Aorta (tissue), 5 donors: Measurements from ENCODE around the gene PHOSPHO1. TPM values are rescaled to one million over a fixed set of nuclear protein-coding genes. Genes with fewer than 3 reads are reported as not detected.
"Not testable (repeated sequence)": the region's sequence is repeated elsewhere in the genome, so short reads cannot be mapped to it uniquely, and the experiment has no call there.

Experiments
- ATAC-seq: fragments of 200-7000 bp; cut with Tn5 transposase; one replicate; pipeline ENCODE4 v1.9.1; 2022; ENCODE audit warnings: moderate library complexity; ENCODE audit not compliant: low FRiP score
- DNase-seq, 2 donors: peaks; one replicate each; pipeline ENCODE4 v3.0.0-alpha.2; 2020
- H3K27ac ChIP-seq, 2 donors: one replicate each; pipeline ENCODE4 v1.5.1; 2013; ENCODE audit warnings: low read length in 2 of 2, mild to moderate bottlenecking in 2 of 2, moderate library complexity in 2 of 2, control low read depth in 1 of 2, inconsistent platforms in 1 of 2, low read depth in 1 of 2
- H3K27me3 ChIP-seq, 2 donors: one replicate each; pipeline ENCODE4 v1.6.1; 2013; ENCODE audit warnings: control low read depth in 1 of 2, low read length in 1 of 2, mild to moderate bottlenecking in 1 of 2, moderate library complexity in 1 of 2; ENCODE audit not compliant: insufficient read depth in 2 of 2, control insufficient read depth in 1 of 2
- H3K36me3 ChIP-seq, 2 donors: one replicate each; pipeline ENCODE4 v1.6.1; 2013; ENCODE audit warnings: control low read depth in 1 of 2, low read length in 1 of 2, mild to moderate bottlenecking in 1 of 2; ENCODE audit not compliant: insufficient read depth in 2 of 2, control insufficient read depth in 1 of 2
- H3K4me1 ChIP-seq, 2 donors: one replicate each; pipeline ENCODE4 v1.6.1; 2013; ENCODE audit warnings: low read length in 2 of 2, control low read depth in 1 of 2, mild to moderate bottlenecking in 1 of 2, moderate library complexity in 1 of 2; ENCODE audit not compliant: insufficient read depth in 2 of 2, control insufficient read depth in 1 of 2
- H3K4me3 ChIP-seq, 2 donors: one replicate each; pipeline ENCODE4 v1.5.1; 2013; ENCODE audit warnings: low read length in 2 of 2, control low read depth in 1 of 2, mild to moderate bottlenecking in 1 of 2
- H3K9me3 ChIP-seq: one replicate; pipeline ENCODE4 v1.6.1; 2013; ENCODE audit warnings: mild to moderate bottlenecking, low read length; ENCODE audit not compliant: control insufficient read depth
- WGBS, 2 donors: extraction: QIAGEN DNeasy Blood & Tissue Kit; methylation state at CpG; one replicate each; pipeline ENCODE4 v1.1.7; 2013; 5-methylcytosine and 5-hydroxymethylcytosine counted together
- intact Hi-C, 2 donors: fragments of 100-400 bp; cut with DNase I; formaldehyde crosslinking; loops; one replicate each; pipeline versions ENCODE4 v1.14.2 to v1.15.0; 2022
- polyA plus RNA-seq, 2 donors: library from polyadenylated mRNA; stranded (reverse); fragments of 200-250 nt; gene quantifications; one replicate each; pipeline ENCODE4 v1.2.3, GENCODE V29; 2013
- total RNA-seq, 2 donors: library from RNA; stranded (reverse); fragmentation: NEBNext Ultra II Directional; extraction: Animal tissue kit (Norgen Biotek cat#: 25700); gene quantifications; one replicate each; pipeline ENCODE4 v1.2.1, GENCODE V29; 2021
- donor health status: healthy with polysubstance abuse.
- donor health status: Bipolar disorder and iron deficiency.
- donor health status: DM: no; HTN: no; CAD: no.
- donor health status: DM: no; HTN: no; CAD: no.
- donor health status: DM: yes; HTN: yes; CAD: no.

Gene PHOSPHO1
- total and polyA plus RNA-seq, 4 donors, result 0.72 to 2.0 (median 2.0) TPM; not detected in 1

- Histone ChIP-seq H3K27ac (no peak overlapping the region), H3K27me3 (no peaks in the 10 kb centered on the region), H3K4me1 (no peaks in the 10 kb centered on the region), H3K36me3 (no peaks in the 10 kb centered on the region), H3K4me3 (no peak overlapping the region), H3K9me3 (no peaks in the 10 kb centered on the region)
- WGBS, 2 donors, result 82 to 86% methylated on average over 5 of the region's 5 CpGs
- intact Hi-C loops, result loop anchor here in 1 of 2 donors (5.0 to 10.0 kb wide), 2 partner anchors 44 to 59 kb away; no protein-coding TSS in a partner anchor
- DNase-seq, result no peak
- no peak for ATAC-seq
These were observed 47.2 kb downstream of the PHOSPHO1 start for GRCh38 chr17:49183341-49183740.

GRCh38 chr17:49180998-49181635, 49.5 kb downstream of the PHOSPHO1 start:
- Histone ChIP-seq H3K4me3 (no peak overlapping the region), H3K4me1 (no peaks in the 10 kb centered on the region), H3K27ac (no peak overlapping the region), H3K9me3 (peaks cover 8% of the 10 kb centered on the region), H3K27me3 (peaks cover 0 to 1% of the 10 kb centered on the region in 2 donors), H3K36me3 (no peaks in the 10 kb centered on the region)
- intact Hi-C loops, result loop anchor here (1.0 to 10.0 kb wide), 3 partner anchors 46 to 56 kb away; no protein-coding TSS in a partner anchor
- WGBS, 2 donors, result 79 to 80% methylated on average over 6 of the region's 6 CpGs
- DNase-seq (no peak), ATAC-seq (no peak)

- Histone ChIP-seq H3K27me3 (peaks cover 0 to 1% of the 10 kb centered on the region in 2 donors), H3K36me3 (no peaks in the 10 kb centered on the region), H3K9me3 (peaks cover 15% of the 10 kb centered on the region), H3K27ac (no peak overlapping the region), H3K4me3 (no peak overlapping the region), H3K4me1 (no peaks in the 10 kb centered on the region)
- ATAC-seq, result no peak
- intact Hi-C loops, result loop anchor here (1.0 to 10.0 kb wide), 3 partner anchors 47 to 56 kb away; no protein-coding TSS in a partner anchor
- peak; percentile 75 to 88 for DNase-seq
- 15 to 16% methylated on average over 5 of the region's 5 CpGs for WGBS, 2 donors
These were observed 50.3 kb downstream of the PHOSPHO1 start for GRCh38 chr17:49180303-49180702.

- ATAC-seq, H3K27ac ChIP-seq, H3K27me3 ChIP-seq, H3K36me3 ChIP-seq, H3K4me1 ChIP-seq, intact Hi-C loops, H3K4me3 ChIP-seq, DNase-seq: not testable (repeated sequence)
- H3K9me3 ChIP-seq, result peaks cover 15% of the 10 kb centered on the region
- WGBS, 2 donors, result 84 to 89% methylated on average over 11 of the region's 11 CpGs
These were observed 54.6 kb downstream of the PHOSPHO1 start for GRCh38 chr17:49175978-49176377.

Other genes starting within 250 kb of the PHOSPHO1 start
- gene IGF2BP1, start 233.4 kb downstream of the PHOSPHO1 start, total RNA-seq, result under 1 TPM in 1 of 2 donors, not detected in 1; 0.29 TPM
- under 1 TPM in 1 of 2 donors, not detected in 1; 0.13 TPM for gene IGF2BP1, start 233.4 kb downstream of the PHOSPHO1 start, polyA plus RNA-seq
- under 1 TPM; 0.13 to 0.15 TPM for gene B4GALNT2, start 98.0 kb downstream of the PHOSPHO1 start, total RNA-seq
- gene B4GALNT2, start 98.0 kb downstream of the PHOSPHO1 start, polyA plus RNA-seq, result not detected
- 1 to 10 TPM; 1.6 to 1.8 TPM for gene GNGT2, start 20.2 kb downstream of the PHOSPHO1 start, total RNA-seq
- 1 to 10 TPM in 1 of 2 donors, under 1 TPM in 1; 1.00 to 4.0 TPM for gene GNGT2, start 20.2 kb downstream of the PHOSPHO1 start, polyA plus RNA-seq
- gene ABI3, start 20.1 kb downstream of the PHOSPHO1 start, total RNA-seq, result 10 to 100 TPM in 1 of 2 donors, 1 to 10 TPM in 1; 8.8 to 12.3 TPM
- 1 to 10 TPM in 1 of 2 donors, under 1 TPM in 1; 0.77 to 3.5 TPM for gene ABI3, start 20.1 kb downstream of the PHOSPHO1 start, polyA plus RNA-seq
- 10 to 100 TPM; 41.0 to 52.8 TPM for gene ZNF652, start 131.5 kb upstream of the PHOSPHO1 start, total RNA-seq
- 10 to 100 TPM in 1 of 2 donors, 1 to 10 TPM in 1; 7.5 to 12.4 TPM for gene ZNF652, start 131.5 kb upstream of the PHOSPHO1 start, polyA plus RNA-seq
- gene PHB1, start 184.1 kb upstream of the PHOSPHO1 start, total RNA-seq, result 10 to 100 TPM; 73.2 to 76.0 TPM
- gene PHB1, start 184.1 kb upstream of the PHOSPHO1 start, polyA plus RNA-seq, result 10 to 100 TPM; 67.9 to 91.3 TPM